Ascending aorta (tissue), 2 donors: ENCODE measurements around the gene AKAP8L. TPM values are rescaled to one million over a fixed set of nuclear protein-coding genes. Genes with fewer than 3 reads are reported as not detected.

ENCODE experiments used
- DNase-seq, 2 donors: peaks; one replicate each; pipeline ENCODE4 v3.0.0-alpha.2; 2019; ENCODE audit warnings: low spot score in 2 of 2
- H3K27ac ChIP-seq, 2 donors: fragments of 200-600 bp; sonication (generic); one replicate each; pipeline ENCODE4 v1.5.1; 2016 to 2017; ENCODE audit warnings: mild to moderate bottlenecking in 1 of 2
- H3K27me3 ChIP-seq: fragments of 200-600 bp; sonication (generic); one replicate; pipeline ENCODE4 v1.5.1; 2017
- H3K36me3 ChIP-seq, 2 donors: fragments of 200-600 bp; sonication (generic); one replicate each; pipeline ENCODE4 v1.5.1; 2016
- H3K4me1 ChIP-seq, 2 donors: fragments of 200-600 bp; sonication (generic); one replicate each; pipeline ENCODE4 v1.5.1; 2016 to 2017; ENCODE audit warnings: mild to moderate bottlenecking in 1 of 2
- H3K4me3 ChIP-seq, 2 donors: fragments of 200-600 bp; sonication (generic); one replicate each; pipeline ENCODE4 v1.5.1; 2016 to 2017; ENCODE audit warnings: mild to moderate bottlenecking in 1 of 2
- H3K9me3 ChIP-seq, 2 donors: fragments of 200-600 bp; sonication (generic); one replicate each; pipeline ENCODE4 v1.5.1; 2016
- intact Hi-C: fragments of 100-400 bp; cut with DNase I; formaldehyde crosslinking; loops from one replicate; pipeline ENCODE4 v1.15.1; 2023
- total RNA-seq: library from RNA; depleted of rRNA; stranded (reverse); fragments of >200 nt; gene quantifications from one replicate; pipeline ENCODE4 v1.1.0, GENCODE V29; 2016
- TF ChIP-seq, protein P1 (sequence below), 3 experiments: fragments of 200-600 bp in 2 of 3; fragments of 450-650 bp in 1 of 3; sonication (generic) in 2 of 3; IDR thresholded peaks; one replicate each; pipeline ENCODE4 v1.5.1; 2016 to 2019; ENCODE audit warnings: antibody characterized with exemption in 3 of 3, mild to moderate bottlenecking in 1 of 3, moderate library complexity in 1 of 3

The AKAP8L gene
- total RNA-seq, 1 donor from 2014 or later, result 143 TPM

DNA sequence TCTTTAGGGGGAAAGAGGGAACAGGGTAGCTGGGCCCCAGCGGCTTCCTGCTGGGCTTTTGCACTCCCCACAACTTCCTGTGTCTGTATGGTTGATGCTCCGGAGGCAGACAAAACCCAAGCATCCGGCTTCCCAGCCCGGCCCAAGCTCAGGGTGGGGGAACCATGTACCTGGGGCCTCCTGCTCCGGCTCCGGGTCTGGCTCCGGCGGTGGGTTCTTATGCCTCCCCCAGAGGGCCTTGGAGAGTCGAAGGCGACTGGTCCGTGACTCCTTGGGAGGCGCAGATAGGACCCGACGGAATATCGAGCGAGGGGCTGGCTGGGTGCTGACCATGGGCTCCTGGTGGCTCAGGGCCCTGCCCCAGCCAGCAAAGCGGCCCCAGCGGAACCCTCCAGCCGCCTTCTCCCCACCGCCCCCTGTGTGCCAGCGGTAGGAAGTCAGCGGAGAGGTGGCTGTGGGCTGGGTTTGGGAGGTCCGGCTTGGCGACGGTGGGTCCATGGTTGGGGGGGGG lies 45.1 kb upstream of the AKAP8L start:
- Histone ChIP-seq H3K36me3 (no peaks in the 10 kb centered on the region), H3K27me3 (peaks cover under 1% of the 10 kb centered on the region), H3K4me3 (peak overlapping the region; percentile 30 to 50), H3K9me3 (no peaks in the 10 kb centered on the region), H3K27ac (no peak overlapping the region), H3K4me1 (no peaks in the 10 kb centered on the region)
- intact Hi-C loops, result no loop called here
- no peak for DNase-seq
- TF ChIP-seq, protein P1, sequence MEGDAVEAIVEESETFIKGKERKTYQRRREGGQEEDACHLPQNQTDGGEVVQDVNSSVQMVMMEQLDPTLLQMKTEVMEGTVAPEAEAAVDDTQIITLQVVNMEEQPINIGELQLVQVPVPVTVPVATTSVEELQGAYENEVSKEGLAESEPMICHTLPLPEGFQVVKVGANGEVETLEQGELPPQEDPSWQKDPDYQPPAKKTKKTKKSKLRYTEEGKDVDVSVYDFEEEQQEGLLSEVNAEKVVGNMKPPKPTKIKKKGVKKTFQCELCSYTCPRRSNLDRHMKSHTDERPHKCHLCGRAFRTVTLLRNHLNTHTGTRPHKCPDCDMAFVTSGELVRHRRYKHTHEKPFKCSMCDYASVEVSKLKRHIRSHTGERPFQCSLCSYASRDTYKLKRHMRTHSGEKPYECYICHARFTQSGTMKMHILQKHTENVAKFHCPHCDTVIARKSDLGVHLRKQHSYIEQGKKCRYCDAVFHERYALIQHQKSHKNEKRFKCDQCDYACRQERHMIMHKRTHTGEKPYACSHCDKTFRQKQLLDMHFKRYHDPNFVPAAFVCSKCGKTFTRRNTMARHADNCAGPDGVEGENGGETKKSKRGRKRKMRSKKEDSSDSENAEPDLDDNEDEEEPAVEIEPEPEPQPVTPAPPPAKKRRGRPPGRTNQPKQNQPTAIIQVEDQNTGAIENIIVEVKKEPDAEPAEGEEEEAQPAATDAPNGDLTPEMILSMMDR (IDR thresholded peaks at IDR 0.05), result no peak

DNA sequence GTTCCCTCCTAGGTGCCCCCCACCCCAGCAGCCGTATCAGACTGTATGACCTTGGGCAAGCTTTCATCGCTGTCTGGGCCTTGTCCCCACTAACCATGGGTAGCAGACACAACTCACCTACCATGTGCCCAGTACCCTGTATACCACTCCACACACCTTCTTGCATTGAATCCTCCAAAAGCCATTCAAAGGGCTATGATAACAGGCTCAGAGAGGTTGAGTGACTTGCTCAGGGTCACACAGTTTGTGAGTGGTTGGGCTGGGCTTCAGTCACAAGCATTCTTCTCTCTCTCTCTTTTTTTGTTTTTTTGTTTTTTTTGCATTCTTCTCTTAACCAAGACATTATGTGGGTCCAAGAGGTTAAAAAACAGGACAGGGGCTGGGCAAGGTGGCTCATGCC lies 42.9 kb upstream of the AKAP8L start:
- intact Hi-C loops, result no loop called here
- Histone ChIP-seq H3K4me3 (no peak overlapping the region), H3K36me3 (no peaks in the 10 kb centered on the region), H3K9me3 (no peaks in the 10 kb centered on the region), H3K27me3 (peaks cover 5% of the 10 kb centered on the region), H3K27ac (no peak overlapping the region), H3K4me1 (peaks cover 3% of the 10 kb centered on the region in 2 donors)
- DNase-seq, result no peak
- TF ChIP-seq, protein P1 (IDR thresholded peaks at IDR 0.05), result no peak

DNA sequence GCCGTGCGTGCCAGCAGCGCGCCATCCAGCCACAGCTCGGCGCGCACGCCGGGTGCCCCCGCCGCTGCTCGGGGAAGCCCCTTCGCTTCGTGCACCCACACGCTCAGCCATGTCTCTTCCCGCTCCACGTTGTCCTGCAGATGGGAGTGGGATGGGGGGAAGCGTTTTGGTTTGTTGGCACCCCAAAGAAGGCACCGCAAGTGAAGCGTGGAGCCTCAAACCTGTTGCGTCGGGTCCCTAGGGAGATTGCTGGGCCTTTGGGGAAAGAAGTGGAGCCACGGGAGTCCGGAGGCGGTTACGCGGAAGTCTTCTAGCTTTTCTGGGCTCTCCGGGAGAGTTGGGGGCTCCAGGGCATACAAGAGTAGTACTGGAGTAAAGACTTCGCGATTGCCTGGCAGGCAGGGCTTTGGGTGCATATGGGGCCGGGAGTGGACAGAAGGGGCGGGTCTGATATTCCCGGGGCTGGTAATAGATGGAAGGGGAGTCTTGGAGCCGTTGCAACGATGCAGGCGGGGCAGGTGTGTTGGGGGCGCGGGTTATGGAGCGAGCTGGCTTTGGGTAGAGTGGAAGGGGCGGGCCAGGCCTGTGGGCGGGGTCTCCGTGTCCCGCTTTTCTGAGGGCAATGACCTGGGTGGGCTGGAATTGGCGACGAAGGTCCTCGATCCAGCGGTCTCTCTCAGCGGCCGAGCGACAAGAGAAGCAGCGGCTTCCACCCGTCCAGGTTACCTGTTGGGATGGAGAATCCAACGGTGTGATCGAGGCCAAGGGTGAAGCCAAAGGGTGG lies 39.1 kb upstream of the AKAP8L start:
- intact Hi-C loops, result no loop called here
- H3K27me3 ChIP-seq, result peaks cover 10% of the 10 kb centered on the region

DNA sequence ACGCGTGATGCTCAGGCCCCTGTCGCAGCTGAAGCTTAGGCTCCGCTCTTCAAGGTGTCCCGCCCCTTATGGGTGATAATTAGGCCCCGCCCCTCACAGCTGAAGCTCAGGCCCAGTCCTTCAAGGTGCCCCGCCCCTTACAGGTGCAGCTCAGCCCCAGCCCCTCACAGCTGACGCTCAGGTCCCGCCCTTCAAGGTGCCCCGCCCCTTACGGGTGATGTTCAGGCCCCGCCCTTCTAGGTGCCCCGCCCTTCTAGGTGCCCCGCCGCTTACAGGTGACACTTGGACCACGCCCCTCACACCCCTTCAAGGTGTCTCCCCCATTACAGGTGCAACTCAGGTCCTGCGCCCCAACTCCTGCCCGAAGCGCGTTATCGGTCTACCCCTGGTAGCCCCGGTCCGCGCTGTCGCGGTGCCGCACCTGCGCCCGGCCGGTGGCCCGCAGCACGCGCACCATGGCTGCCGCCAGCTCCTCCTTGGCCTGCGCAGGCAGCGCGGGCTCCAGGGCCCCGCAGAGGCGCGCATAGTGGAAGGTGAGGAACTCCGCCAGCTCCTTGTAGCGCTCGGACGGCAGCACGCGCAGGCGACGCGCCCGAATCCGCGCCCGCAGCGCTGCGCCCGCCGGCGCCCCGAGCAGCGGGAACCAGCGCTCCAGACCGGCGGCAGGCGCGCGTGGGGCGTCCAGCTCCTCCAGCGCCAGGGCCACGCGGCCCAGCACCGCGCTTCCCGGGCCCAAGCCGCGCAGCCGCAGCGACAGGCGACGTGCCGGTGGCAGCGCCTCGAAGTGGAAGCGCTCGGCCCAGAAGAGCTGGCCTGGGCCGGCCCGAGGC lies 38.3 kb upstream of the AKAP8L start:
- intact Hi-C loops, result no loop called here
- no peaks in the 10 kb centered on the region for H3K9me3 ChIP-seq
- TF ChIP-seq, protein P1 (IDR thresholded peaks at IDR 0.05), result no peak
- H3K4me1 ChIP-seq, result peaks cover 3 to 14% of the 10 kb centered on the region in 2 donors
- H3K27me3 ChIP-seq, result peaks cover 10% of the 10 kb centered on the region
- H3K4me3 ChIP-seq, result peak overlapping the region; percentile 33 to 52
- no peak for DNase-seq
- H3K36me3 ChIP-seq, result no peaks in the 10 kb centered on the region
- H3K27ac ChIP-seq, result no peak overlapping the region

More for the DNA sequence above, 39.1 kb upstream of the AKAP8L start:
- Histone ChIP-seq H3K4me3 (peak overlapping the region; percentile 33 to 52), H3K36me3 (no peaks in the 10 kb centered on the region), H3K9me3 (no peaks in the 10 kb centered on the region), H3K27ac (no peak overlapping the region), H3K4me1 (peaks cover 3 to 8% of the 10 kb centered on the region in 2 donors)
- no peak for DNase-seq
- TF ChIP-seq, protein P1 (IDR thresholded peaks at IDR 0.05), result no peak

DNA sequence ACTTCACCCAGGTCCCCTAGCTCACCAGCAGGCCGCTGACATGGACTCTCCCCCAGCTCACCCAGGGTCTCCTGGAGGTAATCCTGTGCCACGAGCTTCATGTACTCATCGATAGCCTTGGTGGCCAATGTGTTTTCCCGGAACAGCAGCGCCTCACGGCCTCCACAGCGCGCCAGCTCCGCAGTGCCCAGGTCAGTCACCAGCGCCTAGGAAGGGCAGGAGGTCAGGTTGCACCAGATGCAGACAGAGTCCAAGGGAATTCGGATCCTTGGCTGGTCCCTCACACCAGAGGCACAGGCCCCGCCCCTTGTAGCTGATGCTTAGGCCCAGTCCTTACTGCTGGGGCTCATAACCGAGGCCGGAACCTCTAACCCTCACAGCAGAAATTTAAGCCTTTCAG lies 37.7 kb upstream of the AKAP8L start:
- Histone ChIP-seq H3K4me3 (no peak overlapping the region), H3K4me1 (peaks cover 3 to 14% of the 10 kb centered on the region in 2 donors), H3K27ac (no peak overlapping the region), H3K27me3 (peaks cover 10% of the 10 kb centered on the region), H3K36me3 (no peaks in the 10 kb centered on the region), H3K9me3 (no peaks in the 10 kb centered on the region)
- TF ChIP-seq, protein P1 (IDR thresholded peaks at IDR 0.05), result no peak
- intact Hi-C loops, result no loop called here
- no peak for DNase-seq
